Neural progenitor cell (in vitro differentiated cells): ENCODE data around the gene SDC4. TPM values are rescaled to one million over a fixed set of nuclear protein-coding genes. Genes with fewer than 3 reads are reported as not detected.
A peak's percentile ranks its signal among the peaks of the same experiment; 100 is the strongest.

Experiments
- DNase-seq: peaks from one replicate; pipeline ENCODE4 v3.0.0-alpha.2; 2016; ENCODE audit warnings: low spot score
- H2AFZ ChIP-seq: fragments of 200-600 bp; sonication (generic); replicated peaks from 2 replicates; pipeline ENCODE4 v1.6.1; 2016; ENCODE audit warnings: antibody characterized with exemption
- H3F3A ChIP-seq: fragments of 200-600 bp; sonication (generic); 2 replicates; pipeline ENCODE4 v1.6.1; 2016; ENCODE audit warnings: antibody characterized with exemption, low read depth
- H3K27ac ChIP-seq: fragments of 200-600 bp; sonication (generic); 2 replicates; pipeline ENCODE4 v1.5.1; 2016; ENCODE audit warnings: mild to moderate bottlenecking
- H3K27me3 ChIP-seq: fragments of 200-600 bp; sonication (generic); 2 replicates; pipeline ENCODE4 v1.6.1; 2016; ENCODE audit warnings: mild to moderate bottlenecking, moderate library complexity
- H3K36me3 ChIP-seq: fragments of 200-600 bp; sonication (generic); 2 replicates; pipeline ENCODE4 v1.5.1; 2016
- H3K4me1 ChIP-seq: fragments of 200-600 bp; sonication (generic); 2 replicates; pipeline ENCODE4 v1.6.1; 2016; ENCODE audit warnings: mixed run types
- H3K4me2 ChIP-seq: fragments of 200-600 bp; sonication (generic); 2 replicates; pipeline ENCODE4 v1.6.1; 2016
- H3K4me3 ChIP-seq: fragments of 200-600 bp; sonication (generic); 2 replicates; pipeline ENCODE4 v1.5.1; 2016
- H3K79me2 ChIP-seq: fragments of 200-600 bp; sonication (generic); 2 replicates; pipeline ENCODE4 v1.6.1; 2016; ENCODE audit warnings: low read depth
- H3K9ac ChIP-seq: fragments of 200-600 bp; sonication (generic); 2 replicates; pipeline ENCODE4 v1.6.1; 2016
- H3K9me3 ChIP-seq: fragments of 200-600 bp; sonication (generic); 2 replicates; pipeline ENCODE4 v1.5.1; 2016; ENCODE audit warnings: low read depth
- H4K20me1 ChIP-seq: fragments of 200-600 bp; sonication (generic); 2 replicates; pipeline ENCODE4 v1.6.1; 2016; ENCODE audit warnings: low read depth
- H3K27ac Mint-ChIP-seq: 3 replicates; pipeline ENCODE4 v1.8.0; 2021; ENCODE audit warnings: mixed read lengths
- H3K27me3 Mint-ChIP-seq: 2 replicates; pipeline ENCODE4 v1.8.0; 2022; ENCODE audit warnings: low read depth, mild to moderate bottlenecking, inconsistent platforms, moderate library complexity, mixed read lengths; ENCODE audit not compliant: insufficient read depth
- H3K36me3 Mint-ChIP-seq: 3 replicates; pipeline ENCODE4 v1.8.0; 2021; ENCODE audit warnings: mixed read lengths
- H3K4me1 Mint-ChIP-seq: 3 replicates; pipeline ENCODE4 v1.8.0; 2021; ENCODE audit warnings: mixed read lengths
- H3K4me3 Mint-ChIP-seq: 3 replicates; pipeline ENCODE4 v1.8.0; 2021; ENCODE audit warnings: mild to moderate bottlenecking, moderate library complexity, mixed read lengths
- H3K9me3 Mint-ChIP-seq: 3 replicates; pipeline ENCODE4 v1.8.0; 2020; ENCODE audit warnings: mixed read lengths
- EZH2 ChIP-seq: fragments of 200-600 bp; sonication (generic); IDR thresholded peaks from 2 replicates; pipeline ENCODE4 v1.6.1; 2017; ENCODE audit warnings: antibody characterized with exemption, mild to moderate bottlenecking, moderate library complexity
- EZH2phosphoT487 ChIP-seq: fragments of 200-600 bp; sonication (generic); IDR thresholded peaks from 2 replicates; pipeline ENCODE4 v1.6.1; 2017; ENCODE audit warnings: antibody characterized with exemption
- total RNA-seq: library from RNA; depleted of rRNA; stranded (reverse); fragments of >200 nt; gene quantifications from 2 replicates; pipeline ENCODE4 v1.2.3, GENCODE V29; 2015; ENCODE audit warnings: low replicate concordance
- TF ChIP-seq, protein P1 (sequence below): fragments of 200-600 bp; sonication (generic); IDR thresholded peaks from 2 replicates; pipeline ENCODE4 v1.5.1; 2017; ENCODE audit warnings: antibody characterized with exemption, mild to moderate bottlenecking

The SDC4 gene
- total RNA-seq, 1 donor from 2014 or later, result 19.3 TPM

DNA sequence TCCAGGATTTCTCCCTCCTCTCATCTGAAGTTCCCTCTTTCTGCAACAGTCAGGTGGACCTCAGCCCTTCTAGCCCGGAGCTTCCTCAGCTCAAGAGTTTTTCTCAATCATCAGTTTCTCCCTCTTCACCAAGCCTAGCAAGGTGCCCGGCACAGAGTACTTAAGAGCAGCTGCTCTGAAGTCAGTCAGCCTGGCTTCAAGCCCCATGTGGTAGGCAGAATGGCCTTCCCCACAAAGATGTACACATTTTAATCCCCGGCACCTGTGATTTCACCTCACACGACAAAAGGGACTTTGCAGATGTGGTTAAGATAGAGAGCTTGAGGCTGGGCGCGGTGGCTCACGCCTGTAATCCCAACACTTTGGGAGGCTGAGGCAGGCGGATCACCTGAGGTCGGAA is 56.7 kb downstream of the SDC4 start:
- Mint-ChIP-seq H3K9me3 (peaks cover 15% of the 10 kb centered on the region), H3K4me1 (peaks cover 12% of the 10 kb centered on the region), H3K27ac (no peak overlapping the region), H3K36me3 (no peaks in the 10 kb centered on the region), H3K27me3 (peaks cover 20% of the 10 kb centered on the region), H3K4me3 (no peak overlapping the region)
- Histone ChIP-seq H3K4me2 (no peak overlapping the region), H3K36me3 (no peaks in the 10 kb centered on the region), H3F3A (peaks cover 19% of the 10 kb centered on the region), H2AFZ (no peak overlapping the region), H3K79me2 (no peaks in the 10 kb centered on the region), H4K20me1 (no peaks in the 10 kb centered on the region), H3K27me3 (peaks cover 45% of the 10 kb centered on the region), H3K9me3 (peaks cover 10% of the 10 kb centered on the region), H3K4me1 (no peaks in the 10 kb centered on the region), H3K4me3 (no peak overlapping the region), H3K9ac (no peak overlapping the region), H3K27ac (no peak overlapping the region)
- TF ChIP-seq EZH2phosphoT487 (no peak), EZH2 (no peak)
- TF ChIP-seq, protein P1, sequence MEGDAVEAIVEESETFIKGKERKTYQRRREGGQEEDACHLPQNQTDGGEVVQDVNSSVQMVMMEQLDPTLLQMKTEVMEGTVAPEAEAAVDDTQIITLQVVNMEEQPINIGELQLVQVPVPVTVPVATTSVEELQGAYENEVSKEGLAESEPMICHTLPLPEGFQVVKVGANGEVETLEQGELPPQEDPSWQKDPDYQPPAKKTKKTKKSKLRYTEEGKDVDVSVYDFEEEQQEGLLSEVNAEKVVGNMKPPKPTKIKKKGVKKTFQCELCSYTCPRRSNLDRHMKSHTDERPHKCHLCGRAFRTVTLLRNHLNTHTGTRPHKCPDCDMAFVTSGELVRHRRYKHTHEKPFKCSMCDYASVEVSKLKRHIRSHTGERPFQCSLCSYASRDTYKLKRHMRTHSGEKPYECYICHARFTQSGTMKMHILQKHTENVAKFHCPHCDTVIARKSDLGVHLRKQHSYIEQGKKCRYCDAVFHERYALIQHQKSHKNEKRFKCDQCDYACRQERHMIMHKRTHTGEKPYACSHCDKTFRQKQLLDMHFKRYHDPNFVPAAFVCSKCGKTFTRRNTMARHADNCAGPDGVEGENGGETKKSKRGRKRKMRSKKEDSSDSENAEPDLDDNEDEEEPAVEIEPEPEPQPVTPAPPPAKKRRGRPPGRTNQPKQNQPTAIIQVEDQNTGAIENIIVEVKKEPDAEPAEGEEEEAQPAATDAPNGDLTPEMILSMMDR, result no peak
- no peak for DNase-seq

DNA sequence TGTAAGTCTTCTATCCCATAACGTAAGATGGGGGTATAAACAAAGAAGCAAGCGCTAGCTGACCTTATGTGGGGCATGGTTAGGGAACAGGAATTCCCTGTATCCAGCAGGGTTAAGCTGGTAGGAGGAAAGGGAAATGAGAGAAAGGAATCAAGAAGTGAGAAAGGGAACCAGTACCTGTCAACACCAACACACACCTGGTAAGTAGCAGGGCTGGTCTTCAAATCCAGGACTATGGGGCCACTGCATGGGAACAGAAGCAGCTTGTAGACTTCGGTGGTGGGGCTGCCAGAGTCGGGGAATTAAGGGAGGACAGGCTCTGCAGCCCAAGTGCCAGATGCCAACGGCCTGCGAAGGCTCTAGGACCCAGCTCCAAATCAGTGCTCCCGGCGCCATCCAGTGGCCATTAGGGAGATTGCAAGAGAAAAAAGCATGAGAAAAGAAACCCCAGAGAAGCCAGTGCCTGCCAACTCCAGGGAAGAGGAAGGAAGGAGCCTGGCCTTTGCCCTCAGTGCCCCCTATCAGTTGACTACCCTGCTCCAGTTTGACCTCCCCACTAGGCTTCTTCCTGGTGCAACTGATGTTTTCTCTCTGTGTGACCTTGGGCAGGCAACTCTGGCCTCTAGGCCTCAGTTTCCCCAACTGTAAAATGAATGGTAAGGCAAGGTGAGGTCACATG is 57.4 kb downstream of the SDC4 start:
- H3K9ac ChIP-seq, result no peak overlapping the region
- no peak overlapping the region for H3K4me2 ChIP-seq
- peak overlapping the region; percentile 3 for H2AFZ ChIP-seq
- no peaks in the 10 kb centered on the region for H3K36me3 Mint-ChIP-seq
- TF ChIP-seq EZH2 (no peak), EZH2phosphoT487 (no peak)
- TF ChIP-seq, protein P1, result peak; percentile 87
- no peaks in the 10 kb centered on the region for H4K20me1 ChIP-seq
- no peak overlapping the region for H3K4me3 ChIP-seq
- H3K4me1 ChIP-seq, result no peaks in the 10 kb centered on the region
- H3K27ac Mint-ChIP-seq, result peak overlapping the region; percentile 33
- H3K27me3 Mint-ChIP-seq, result peaks cover 20% of the 10 kb centered on the region
- peak; percentile 84 for DNase-seq
- peak overlapping the region; percentile 23 for H3K4me3 Mint-ChIP-seq
- no peak overlapping the region for H3K27ac ChIP-seq
- peaks cover 12% of the 10 kb centered on the region for H3K4me1 Mint-ChIP-seq
- peaks cover 10% of the 10 kb centered on the region for H3K9me3 ChIP-seq
- peaks cover 12% of the 10 kb centered on the region for H3K9me3 Mint-ChIP-seq
- peaks cover 19% of the 10 kb centered on the region for H3F3A ChIP-seq
- H3K79me2 ChIP-seq, result no peaks in the 10 kb centered on the region
- H3K27me3 ChIP-seq, result peaks cover 45% of the 10 kb centered on the region
- H3K36me3 ChIP-seq, result no peaks in the 10 kb centered on the region

DNA sequence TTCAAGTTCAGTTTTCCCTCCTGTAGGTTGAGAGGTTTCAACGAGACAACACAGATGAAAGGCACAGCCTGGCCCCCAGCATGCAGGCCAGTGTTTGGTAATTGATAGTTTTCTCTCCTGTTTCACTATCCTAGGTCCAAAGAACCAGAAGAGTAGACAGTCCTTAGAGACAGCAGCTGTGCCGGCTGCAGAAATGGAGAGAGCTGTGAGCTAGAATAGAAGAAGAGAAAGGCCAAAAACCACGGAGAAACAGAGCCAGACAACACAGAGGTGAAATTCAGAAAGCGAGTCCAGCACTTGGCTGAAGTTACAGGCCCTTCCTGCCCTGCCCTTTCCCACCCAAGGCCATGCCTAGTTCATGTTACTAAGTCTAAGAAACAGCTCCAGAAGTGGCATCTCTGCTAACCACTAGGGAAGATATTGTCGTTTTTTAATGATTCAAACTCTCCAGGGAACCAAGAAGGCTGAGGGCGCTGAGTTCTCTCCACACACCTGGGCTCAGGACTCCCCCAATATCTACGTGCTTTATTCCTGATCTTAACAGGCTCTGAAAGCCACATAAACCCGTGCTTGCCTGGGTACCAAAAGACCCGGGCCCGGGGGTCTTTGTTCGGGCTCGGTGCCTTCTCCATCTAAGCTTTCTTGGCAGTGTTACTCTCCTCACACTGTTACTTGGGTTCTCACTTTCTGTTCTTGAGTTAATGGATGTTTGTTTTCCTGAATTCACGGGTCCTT is 58.1 kb downstream of the SDC4 start:
- Mint-ChIP-seq H3K27ac (peak overlapping the region; percentile 33), H3K9me3 (peaks cover 11% of the 10 kb centered on the region), H3K36me3 (no peaks in the 10 kb centered on the region), H3K4me1 (peaks cover 12% of the 10 kb centered on the region), H3K27me3 (peaks cover 20% of the 10 kb centered on the region), H3K4me3 (no peak overlapping the region)
- Histone ChIP-seq H3K9ac (no peak overlapping the region), H3K79me2 (no peaks in the 10 kb centered on the region), H2AFZ (peak overlapping the region; percentile 3), H3K27ac (no peak overlapping the region), H3K4me2 (no peak overlapping the region), H3K36me3 (no peaks in the 10 kb centered on the region), H3K27me3 (peaks cover 45% of the 10 kb centered on the region), H4K20me1 (no peaks in the 10 kb centered on the region), H3K4me1 (no peaks in the 10 kb centered on the region), H3K4me3 (no peak overlapping the region), H3F3A (peaks cover 19% of the 10 kb centered on the region), H3K9me3 (peaks cover 10% of the 10 kb centered on the region)
- TF ChIP-seq EZH2phosphoT487 (no peak), EZH2 (no peak)
- TF ChIP-seq, protein P1, result no peak
- no peak for DNase-seq
